ENCODE measurements around the gene DCBLD2. TPM values are rescaled to one million over a fixed set of nuclear protein-coding genes. Genes with fewer than 3 reads are reported as not detected.

DCBLD2 gene
- total and polyA plus RNA-seq, 12 donors, result 9.1 to 68.2 (median 40.9) TPM

GRCh38 chr3:98796334-98796733 is 105.2 kb downstream of the DCBLD2 start:
- no peak overlapping the region for H3K4me3 ChIP-seq
- no peak for DNase-seq
- H3K36me3 ChIP-seq (replicated peaks in 1 of 2), result peaks cover 0 to 4% of the 10 kb centered on the region in 2 donors
- H3K27me3 ChIP-seq, result no peaks in the 10 kb centered on the region
- H3K9me3 ChIP-seq (replicated peaks in 1 of 3), result no peaks in the 10 kb centered on the region
- 86 to 88% (median 87%) methylated on average over 5 of the region's 5 CpGs for WGBS, 4 donors
- H3K27ac ChIP-seq, result no peak overlapping the region
- intact Hi-C loops (cut with DNase I), result no loop called here
- TF ChIP-seq POLR2A (IDR thresholded peaks at IDR 0.05), result no peak
- TF ChIP-seq CTCF (IDR thresholded peaks at IDR 0.05), result no peak
- H3K4me1 ChIP-seq (replicated peaks in 1 of 2), result no peaks in the 10 kb centered on the region

GRCh38 chr3:98793971-98794370 is 107.5 kb downstream of the DCBLD2 start:
- intact Hi-C loops (cut with DNase I), result no loop called here
- Histone ChIP-seq H3K4me1 (replicated peaks in 1 of 2) (no peaks in the 10 kb centered on the region), H3K27me3 (no peaks in the 10 kb centered on the region), H3K4me3 (no peak overlapping the region), H3K36me3 (replicated peaks in 1 of 2) (no peaks in the 10 kb centered on the region), H3K27ac (no peak overlapping the region), H3K9me3 (replicated peaks in 1 of 3) (no peaks in the 10 kb centered on the region)
- DNase-seq, result no peak
- 80 to 85% (median 83%) methylated on average over 3 of the region's 3 CpGs for WGBS, 4 donors
- TF ChIP-seq POLR2A (IDR thresholded peaks at IDR 0.05) (no peak), CTCF (IDR thresholded peaks at IDR 0.05) (no peak)

GRCh38 chr3:98791341-98792325 is 109.9 kb downstream of the DCBLD2 start:
- DNase-seq, result no peak
- H3K9me3 ChIP-seq (replicated peaks in 1 of 3), result no peaks in the 10 kb centered on the region
- H3K27ac ChIP-seq, result no peak overlapping the region
- 72 to 80% (median 77%) methylated on average over 7 of the region's 7 CpGs for WGBS, 4 donors
- peaks cover 0 to 7% of the 10 kb centered on the region in 2 donors for H3K4me1 ChIP-seq (replicated peaks in 1 of 2)
- intact Hi-C loops (cut with DNase I), result no loop called here
- H3K4me3 ChIP-seq, result no peak overlapping the region
- TF ChIP-seq POLR2A (IDR thresholded peaks at IDR 0.05), result no peak
- no peak for TF ChIP-seq CTCF (IDR thresholded peaks at IDR 0.05)
- H3K27me3 ChIP-seq, result no peaks in the 10 kb centered on the region
- no peaks in the 10 kb centered on the region for H3K36me3 ChIP-seq (replicated peaks in 1 of 2)

GRCh38 chr3:98788651-98789050 is 112.8 kb downstream of the DCBLD2 start:
- no peaks in the 10 kb centered on the region for H3K9me3 ChIP-seq (replicated peaks in 1 of 3)
- WGBS, 4 donors, result 49 to 59% (median 53%) methylated on average over 2 of the region's 2 CpGs
- peaks cover 0 to 11% of the 10 kb centered on the region in 2 donors for H3K4me1 ChIP-seq (replicated peaks in 1 of 2)
- TF ChIP-seq CTCF (IDR thresholded peaks at IDR 0.05) (no peak), POLR2A (IDR thresholded peaks at IDR 0.05) (no peak)
- H3K27ac ChIP-seq, result no peak overlapping the region
- H3K36me3 ChIP-seq (replicated peaks in 1 of 2), result no peaks in the 10 kb centered on the region
- intact Hi-C loops (cut with DNase I), result no loop called here
- no peak for DNase-seq
- no peaks in the 10 kb centered on the region for H3K27me3 ChIP-seq
- H3K4me3 ChIP-seq, result no peak overlapping the region
